Measurements from ENCODE around the gene AOC2. TPM values are rescaled to one million over a fixed set of nuclear protein-coding genes. Genes with fewer than 3 reads are reported as not detected.

The AOC2 gene
- total and polyA plus RNA-seq, 2 of the 8 experiments (the other 6 are each of a cell fraction or from before 2014, with no cell fraction given) = 4.2 to 4.7 TPM

DNA sequence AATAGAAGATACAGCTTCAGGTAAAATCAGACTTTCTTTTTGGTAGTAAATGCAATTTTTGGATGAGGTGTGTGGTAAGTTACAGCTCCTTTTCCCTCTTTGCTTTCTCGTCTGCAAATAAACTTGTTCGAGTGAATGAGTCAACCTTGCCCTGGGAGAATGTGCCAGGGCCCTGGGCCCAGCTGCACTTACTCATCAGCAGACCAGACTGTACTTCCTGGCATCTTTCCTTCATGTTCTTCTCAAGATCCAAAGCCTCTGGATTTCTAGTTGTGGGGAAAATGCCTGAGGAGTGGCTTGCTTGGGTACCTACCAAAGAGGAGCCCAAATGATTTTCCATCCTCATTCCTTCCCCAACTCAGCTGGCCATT is 50.8 kb downstream of the AOC2 start:
- Histone ChIP-seq H3K27ac (ENCODE audit: low read depth, low read length) (no peak overlapping the region), H3K23me2 (ENCODE audit: low read depth, low read length) (no peaks in the 10 kb centered on the region), H2BK5ac (ENCODE audit: low read depth, low read length) (no peak overlapping the region), H4K20me1 (replicated peaks in 1 of 2; ENCODE audit: control insufficient read depth in 1 of 2, insufficient read depth in 2 of 2, low read length in 2 of 2) (no peaks in the 10 kb centered on the region), H3K36me3 (ENCODE audit: control insufficient read depth in 2 of 4, insufficient read depth in 4 of 4, low read length in 3 of 4) (no peaks in the 10 kb centered on the region), H3K4me1 (replicated peaks in 1 of 4; ENCODE audit: control insufficient read depth in 3 of 4, insufficient read depth in 4 of 4, low read length in 3 of 4) (peaks cover 0 to 8% (median 2%) of the 10 kb centered on the region in 4 experiments; a peak in 3 of 7 replicates), H3K9ac (replicated peaks in 1 of 4; ENCODE audit: extremely low read depth in 1 of 4, low read depth in 3 of 4, low read length in 3 of 4) (no peak overlapping the region), H3K4me2 (ENCODE audit: insufficient read depth in 1 of 2, low read depth in 2 of 2, low read length in 2 of 2) (no peak overlapping the region), H3K23ac (ENCODE audit: insufficient read length) (no peak overlapping the region), H2AK5ac (ENCODE audit: low read depth, low read length) (no peak overlapping the region), H4K5ac (ENCODE audit: insufficient read length, low read depth, low read length) (no peak overlapping the region), H2BK20ac (ENCODE audit: low read length) (no peak overlapping the region), H4K8ac (ENCODE audit: extremely low read depth, insufficient read depth, low read length) (no peak overlapping the region), H3K4ac (replicated peaks; ENCODE audit: insufficient read length, low read depth, low read length) (no peak overlapping the region), H2BK12ac (ENCODE audit: low read depth, low read length) (no peak overlapping the region), H3K9me3 (ENCODE audit: insufficient read depth in 2 of 2, low read depth in 1 of 2, low read length in 1 of 2) (no peaks in the 10 kb centered on the region), H3K56ac (replicated peaks; ENCODE audit: insufficient read length, low read depth, low read length) (no peak overlapping the region), H2BK120ac (replicated peaks; ENCODE audit: low read depth, low read length) (no peak overlapping the region), H4K91ac (replicated peaks; ENCODE audit: insufficient read length, low read length) (no peak overlapping the region), H3K27me3 (replicated peaks in 1 of 4; ENCODE audit: control insufficient read depth in 3 of 4, extremely low read depth in 1 of 4, insufficient read depth in 3 of 4, low read length in 3 of 4) (no peaks in the 10 kb centered on the region), H3K14ac (ENCODE audit: insufficient read length) (no peak overlapping the region), H2BK15ac (ENCODE audit: low read length) (no peak overlapping the region), H2AFZ (ENCODE audit: low read length) (no peak overlapping the region), H3K4me3 (ENCODE audit: extremely low read depth in 1 of 4, insufficient read depth in 2 of 4, low read depth in 3 of 4, low read length in 4 of 4) (no peak overlapping the region), H3K18ac (ENCODE audit: extremely low read depth, low read length) (no peak overlapping the region), H3K79me2 (ENCODE audit: control insufficient read depth in 1 of 2, insufficient read depth in 2 of 2, low read length in 2 of 2) (no peaks in the 10 kb centered on the region), H3K79me1 (ENCODE audit: low read depth, low read length) (no peaks in the 10 kb centered on the region)
- ChIA-PET POLR2A (ENCODE audit: partially characterized antibody) (interaction anchor here (0.7 to 1.0 kb wide), 2 partner anchors 51 to 89 kb away, joined by 3 to 5 read pairs; partner anchors contain the start of gene AOC2), CTCF (ENCODE audit: partially characterized antibody) (interaction anchor here (0.6 to 2.0 kb wide), 5 partner anchors 9 to 71 kb away, joined by 3 to 9 read pairs (median 3); partner anchors contain the start of genes AOC2 and BECN1)
- no peak for FAIRE-seq
- DNase-seq (ENCODE audit: low read depth in 1 of 2, low spot score in 2 of 2) = no peak
- 70% methylated on average over 2 of the region's 2 CpGs; no CpG with 5 or more reads in 1 of the 2 experiments for WGBS, 2 experiments (ENCODE audit: extremely low coverage in 1 of 2, insufficient coverage in 1 of 2, insufficient read length in 1 of 2, insufficient replicate concordance in 2 of 2, low coverage in 1 of 2, low lambda C conversion rate in 2 of 2, missing lambda C conversion rate in 1 of 2)
- no peak for TF ChIP-seq CBX8 (IDR thresholded peaks at IDR 0.05; ENCODE audit: borderline replicate concordance, low read depth, low read length)
- TF ChIP-seq SIN3A (conservative IDR thresholded peaks at IDR 0.05 in 1 of 2, IDR thresholded peaks at IDR 0.05 in 1 of 2; ENCODE audit: low read depth in 1 of 2, low read length in 2 of 2) = no peak
- no peak for TF ChIP-seq NANOG (IDR thresholded peaks at IDR 0.05; ENCODE audit: insufficient read depth, low read depth, low read length, poor library complexity, severe bottlenecking)
- no peak for TF ChIP-seq TAF7 (optimal IDR thresholded peaks at IDR 0.05; ENCODE audit: borderline replicate concordance, low read depth, low read length)
- TF ChIP-seq JUN (IDR thresholded peaks at IDR 0.05; ENCODE audit: low read depth, low read length) = no peak
- no peak for TF ChIP-seq SUZ12 (IDR thresholded peaks at IDR 0.05; ENCODE audit: low read length)
- no peak for TF ChIP-seq SAP30 (IDR thresholded peaks at IDR 0.05; ENCODE audit: insufficient read depth, insufficient replicate concordance, low read length)
- no peak for TF ChIP-seq SRF (IDR thresholded peaks at IDR 0.05; ENCODE audit: low read depth, low read length)
- TF ChIP-seq KDM1A (IDR thresholded peaks at IDR 0.05; ENCODE audit: borderline replicate concordance, low read length) = no peak
- TF ChIP-seq USF2 (IDR thresholded peaks at IDR 0.05; ENCODE audit: low read length) = no peak
- no peak for TF ChIP-seq SP4 (IDR thresholded peaks at IDR 0.05; ENCODE audit: low read length)
- TF ChIP-seq KDM5A (IDR thresholded peaks at IDR 0.05; ENCODE audit: low read length) = no peak
- no peak for TF ChIP-seq YY1 (IDR thresholded peaks at IDR 0.05; ENCODE audit: low read depth, low read length)
